HG02763 (cell line): ENCODE measurements around the gene HDAC11.

ENCODE experiments used
- ATAC-seq: cut with Tn5 transposase; IDR thresholded peaks from one replicate; pipeline ENCODE4 v1.9.1; 2021; ENCODE audit warnings: mild to moderate bottlenecking, moderate library complexity; ENCODE audit not compliant: unreplicated experiment

The HDAC11 gene

DNA sequence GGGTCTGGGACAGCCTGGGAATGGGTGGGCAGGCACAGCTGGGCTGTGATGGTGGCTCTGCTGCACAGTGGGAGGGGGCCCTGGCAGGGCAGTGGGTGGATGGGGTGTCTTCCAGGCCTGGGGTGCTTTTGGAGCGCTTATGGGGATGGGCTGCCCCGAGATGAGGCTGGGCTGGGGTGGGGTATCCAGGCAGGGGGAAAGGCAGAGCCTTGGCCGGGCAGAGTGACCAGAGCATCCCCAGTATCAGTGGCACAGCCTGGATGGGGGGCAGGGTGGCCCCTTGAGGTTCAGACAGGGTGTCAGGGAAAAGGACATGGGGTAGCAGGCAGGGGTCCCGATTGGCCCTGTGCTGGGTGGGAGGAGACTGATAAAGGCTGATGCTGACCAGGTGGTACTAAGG, 26.6 kb downstream of the HDAC11 start:
- ATAC-seq, result no peak

DNA sequence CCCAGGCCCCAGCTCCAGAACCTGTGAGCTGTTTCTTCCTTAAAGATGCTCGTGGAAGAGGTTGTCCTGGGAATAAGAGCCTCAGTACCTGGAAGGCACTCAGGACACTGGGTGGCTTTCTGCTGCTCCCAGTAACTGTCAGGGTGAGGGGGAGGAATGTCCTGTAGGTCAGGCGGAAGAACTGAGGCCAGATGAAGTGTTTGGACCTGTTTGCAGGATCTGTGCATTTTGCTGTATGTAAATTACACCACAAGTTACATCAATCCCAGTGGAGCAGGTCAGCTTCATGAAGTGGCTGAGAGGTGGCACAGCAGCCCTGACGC, 27.1 kb downstream of the HDAC11 start:
- ATAC-seq, result no peak

- no peak for ATAC-seq
Measured at GRCh38 chr3:13507570-13508339, 27.6 kb downstream of the HDAC11 start.

DNA sequence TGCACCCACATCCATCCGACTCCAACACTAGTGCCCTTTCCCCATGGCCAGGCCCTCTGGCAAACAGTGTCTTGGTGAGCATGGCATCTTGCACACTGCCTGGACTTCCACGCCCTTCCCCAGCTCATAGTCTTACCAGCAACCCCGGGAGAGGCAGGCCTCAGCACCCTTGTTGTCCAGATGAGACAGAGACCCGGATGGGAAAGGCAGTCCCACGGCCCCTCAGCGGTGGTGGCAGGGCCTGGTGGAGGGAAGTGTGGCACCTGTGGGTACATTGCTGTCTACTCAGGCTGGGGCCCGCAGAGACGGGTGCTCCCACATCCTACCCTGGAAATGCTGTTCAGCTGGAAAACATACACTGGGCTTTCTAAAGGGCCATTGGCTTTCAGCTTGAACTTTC, 28.4 kb downstream of the HDAC11 start:
- ATAC-seq, result no peak

GRCh38 chr3:13509059-13509815, 29.1 kb downstream of the HDAC11 start:
- no peak for ATAC-seq

GRCh38 chr3:13509816-13510192, 29.7 kb downstream of the HDAC11 start:
- no peak for ATAC-seq

- no peak for ATAC-seq
Measured at GRCh38 chr3:13512451-13512850, 32.3 kb downstream of the HDAC11 start.

DNA sequence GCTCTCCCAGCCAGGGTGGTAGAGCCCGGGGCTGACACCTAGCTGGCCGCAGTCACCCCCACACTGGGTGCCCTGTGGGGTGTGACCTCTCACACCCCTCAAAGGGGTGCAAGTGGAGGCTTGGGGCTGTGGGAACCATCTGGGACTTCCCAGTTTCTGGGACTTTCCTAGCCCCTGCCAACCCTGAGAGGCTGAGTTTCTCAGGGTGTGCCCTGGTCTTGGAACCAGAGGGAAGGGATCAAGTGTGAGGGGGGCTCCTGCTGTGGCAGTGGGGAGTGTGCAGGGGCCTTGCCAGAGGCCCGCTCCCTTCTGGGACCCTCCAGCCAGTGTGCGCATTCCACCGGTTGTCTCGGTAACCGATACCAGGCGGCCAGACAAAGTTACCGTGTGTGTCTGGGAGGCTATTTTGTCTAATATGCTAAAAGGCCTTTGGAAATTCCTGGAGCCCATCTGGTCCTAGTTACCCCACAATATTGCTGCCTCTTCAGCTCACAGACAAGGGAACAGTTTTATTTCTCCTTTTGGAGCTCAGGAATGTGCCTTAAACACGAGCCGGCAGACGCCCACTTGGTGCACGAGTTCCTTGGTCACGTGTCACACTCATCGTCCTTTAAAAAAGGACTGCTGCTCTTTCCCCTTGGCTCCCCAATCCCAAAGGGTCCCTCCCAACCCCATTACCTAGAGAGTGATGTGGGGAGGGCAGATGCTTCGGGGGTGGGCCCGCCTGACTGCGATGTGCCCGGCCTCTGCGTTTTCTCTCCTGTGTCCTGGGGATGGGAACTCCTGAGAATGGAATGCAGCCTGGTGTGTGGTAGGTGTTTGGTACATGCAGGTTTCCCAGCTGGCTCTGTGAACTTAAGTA, 33.2 kb downstream of the HDAC11 start:
- no peak for ATAC-seq

DNA sequence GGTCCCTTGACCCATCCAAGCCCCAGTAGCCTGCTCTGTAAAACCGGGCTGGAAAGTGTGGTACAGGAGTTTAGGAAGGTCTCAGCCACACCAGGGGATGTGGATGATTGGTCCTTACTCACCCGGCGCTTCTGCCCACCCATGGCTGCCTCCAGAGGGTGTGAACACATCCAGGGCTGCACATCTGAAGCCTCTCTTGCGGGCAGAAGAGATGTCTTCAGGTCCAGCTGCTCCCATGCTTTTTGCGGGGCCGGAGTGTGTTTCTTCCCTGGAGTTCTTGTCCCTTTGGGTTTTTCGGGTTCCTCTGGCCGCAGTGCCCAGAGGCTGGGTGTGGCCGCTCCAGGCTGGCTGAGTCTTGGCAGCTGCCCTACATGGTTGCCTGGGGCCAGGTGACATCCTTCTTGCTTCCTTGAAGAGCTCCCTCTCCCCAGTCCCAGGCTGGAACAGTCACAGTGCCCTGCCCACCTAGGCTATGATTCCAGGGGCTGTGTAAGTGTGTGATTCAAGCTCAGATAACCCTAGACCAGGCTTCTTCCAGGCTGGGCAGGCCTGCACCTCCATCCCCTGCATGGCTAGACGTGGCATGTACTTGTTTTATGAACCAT, 33.9 kb downstream of the HDAC11 start:
- ATAC-seq, result no peak

- no peak for ATAC-seq
Measured at GRCh38 chr3:13514639-13515435, 34.7 kb downstream of the HDAC11 start.

DNA sequence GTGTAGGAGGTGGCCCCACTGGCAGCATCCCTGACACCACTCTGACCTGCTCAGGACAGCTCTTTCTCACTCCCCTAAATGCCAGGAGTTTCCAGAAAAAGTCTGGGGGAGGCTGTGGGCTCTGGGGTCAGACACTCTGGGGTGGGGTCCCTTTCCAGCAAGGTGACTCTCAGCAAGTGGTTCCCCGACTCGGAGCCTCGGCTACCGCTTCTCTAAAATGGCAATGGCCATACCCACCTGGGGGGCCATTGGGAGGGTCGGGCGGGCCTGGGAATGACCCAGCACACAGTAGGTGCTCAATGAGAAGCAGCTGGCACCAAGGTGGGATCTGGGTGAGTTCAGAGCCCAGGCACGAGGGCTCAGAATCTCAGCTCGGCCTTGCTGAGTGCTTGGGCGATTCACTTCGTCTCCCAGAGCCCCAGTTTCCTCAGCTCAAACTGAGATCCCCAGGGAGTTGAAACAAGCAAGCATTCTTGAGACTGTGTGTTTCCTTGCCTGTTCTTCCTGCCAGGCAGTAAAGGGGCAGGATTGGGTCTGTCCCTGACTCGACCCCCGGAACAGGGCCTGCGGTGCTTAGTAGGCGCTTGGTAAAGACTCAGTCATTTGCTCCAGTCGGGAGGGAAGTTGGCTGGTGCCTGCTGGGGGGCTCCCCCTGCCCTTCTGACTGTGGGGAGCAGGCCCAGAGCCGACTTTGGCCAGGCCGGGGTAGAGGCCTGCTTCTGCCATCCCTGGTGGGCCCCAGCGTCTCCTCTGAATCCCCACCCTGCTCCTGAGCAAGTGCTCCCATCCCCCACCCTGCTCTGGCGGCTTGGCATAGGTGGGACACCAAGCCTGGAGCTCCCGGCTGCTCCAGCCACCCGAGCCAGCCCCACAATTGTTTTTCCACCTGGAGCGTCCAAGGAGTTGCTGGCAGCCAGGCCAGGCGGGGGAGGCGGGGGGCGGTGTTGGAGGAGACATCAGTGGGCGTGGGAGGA, 36.0 kb downstream of the HDAC11 start:
- no peak for ATAC-seq

GRCh38 chr3:13516760-13517135, 36.6 kb downstream of the HDAC11 start:
- ATAC-seq, result no peak

DNA sequence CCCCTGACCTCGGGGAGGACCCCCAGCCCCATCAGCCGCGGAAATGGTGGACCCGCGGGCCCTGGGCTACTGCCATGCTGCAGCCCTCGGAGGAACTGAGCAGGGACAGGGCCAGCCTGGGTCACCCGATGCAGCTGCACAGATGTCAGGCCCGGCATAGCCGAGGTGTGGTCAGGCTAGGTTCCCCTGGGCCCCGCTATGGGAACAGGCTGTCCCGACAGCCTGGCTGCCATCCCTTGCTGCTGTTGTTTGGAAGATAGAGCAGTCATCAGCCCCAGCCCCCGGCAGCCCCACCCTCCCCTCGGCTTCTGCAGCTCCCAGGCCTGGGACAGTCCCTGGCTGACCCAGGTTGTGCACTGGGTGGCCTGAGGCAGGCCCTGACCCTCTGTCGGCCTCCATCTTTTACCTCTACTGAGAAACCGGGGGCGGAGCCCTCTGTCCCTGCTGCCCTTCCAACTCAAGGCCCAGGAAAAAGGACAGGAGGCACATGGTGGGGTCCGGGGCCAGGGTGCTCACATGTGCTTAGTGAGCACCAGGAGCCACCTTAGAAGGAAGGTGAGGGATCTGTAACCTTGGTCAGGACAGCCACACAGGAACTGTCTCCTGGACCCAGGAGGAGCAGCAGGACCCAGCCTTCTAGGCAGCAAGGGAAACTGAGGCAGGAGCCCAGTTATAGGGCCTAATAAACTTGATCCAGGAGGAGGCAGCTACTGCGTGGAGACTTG, 37.3 kb downstream of the HDAC11 start:
- ATAC-seq, result no peak

- ATAC-seq, result no peak
Measured at GRCh38 chr3:13518516-13518953, 38.4 kb downstream of the HDAC11 start.

DNA sequence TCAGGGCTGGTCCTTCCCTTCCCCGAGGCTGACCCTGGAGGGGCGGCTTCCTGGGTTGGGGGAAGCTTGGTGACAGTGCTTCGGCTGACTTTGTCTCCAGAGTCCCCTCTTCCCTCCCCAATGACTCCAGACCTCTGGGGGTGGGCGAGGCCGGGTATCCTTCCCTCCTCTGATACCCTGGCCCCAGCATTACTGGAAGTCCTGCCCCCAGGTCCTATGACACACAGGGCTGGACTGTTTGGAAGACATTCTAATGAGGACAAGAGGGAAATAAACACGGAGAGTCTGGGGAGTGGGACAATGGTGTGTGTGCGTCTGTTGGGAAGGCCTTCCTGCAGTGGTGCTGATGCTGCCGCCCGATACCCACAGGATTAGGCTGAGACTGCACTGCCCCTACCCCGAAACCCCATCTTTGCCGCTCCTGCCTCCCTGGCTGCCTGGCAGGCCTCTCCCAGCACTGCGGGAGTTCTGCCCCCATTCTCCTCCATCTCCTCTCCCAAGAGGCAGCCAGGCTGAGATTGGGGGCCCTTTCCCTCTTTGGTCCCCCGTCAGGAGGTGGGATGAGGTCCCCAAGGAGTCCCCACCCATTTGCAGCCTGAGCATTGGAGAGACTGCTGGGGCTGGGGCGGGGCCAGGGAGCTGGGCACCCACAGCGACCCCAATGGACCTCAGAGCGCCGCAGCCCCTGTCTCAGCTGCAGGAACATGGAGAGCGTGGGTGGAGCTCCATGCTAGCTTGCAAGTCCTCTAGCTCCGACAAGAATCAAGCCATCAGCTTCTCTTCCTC, 39.1 kb downstream of the HDAC11 start:
- no peak for ATAC-seq

GRCh38 chr3:13520326-13520880, 40.3 kb downstream of the HDAC11 start:
- ATAC-seq, result no peak

DNA sequence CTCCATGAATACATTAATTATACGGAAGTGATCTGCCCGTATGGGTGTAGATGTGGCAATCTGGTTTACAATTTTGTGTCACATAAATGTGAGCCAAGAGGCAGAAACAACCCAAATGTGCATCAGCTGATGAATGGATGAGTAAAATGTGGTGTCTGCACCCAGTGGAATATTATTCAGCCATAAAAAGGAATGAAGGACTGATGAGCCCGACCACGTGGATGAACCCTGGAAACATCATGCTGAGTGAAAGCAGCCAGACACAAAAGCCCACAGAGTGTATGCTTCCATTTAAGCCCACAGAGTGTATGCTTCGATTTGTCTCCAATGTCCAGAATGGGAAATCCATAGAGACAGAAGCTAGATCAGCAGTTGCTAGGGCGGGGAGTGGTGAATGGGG, 41.2 kb downstream of the HDAC11 start:
- ATAC-seq, result no peak
